Endometrial microvascular endothelial cells (primary cell): ENCODE measurements around the gene BCHE. TPM values are rescaled to one million over a fixed set of nuclear protein-coding genes. Genes with fewer than 3 reads are reported as not detected.
"Not testable (repeated sequence)": the region's sequence is repeated elsewhere in the genome, so short reads cannot be mapped to it uniquely, and the experiment has no call there.

Experiments
- in situ Hi-C: cut with HindIII; loops from 2 replicates; pipeline ENCODE4 v1.10.0; 2017; ENCODE audit warnings: low sequenced_read_pairs, low pct_unique_long_range_greater_than_20kb; ENCODE audit errors: inconsistent ontology term
- total RNA-seq: library from RNA; depleted of rRNA; stranded (reverse); fragments of >200 nt; gene quantifications from one replicate; pipeline ENCODE4 v1.2.3, GENCODE V29; 2015; ENCODE audit errors: inconsistent ontology term

The BCHE gene
- total RNA-seq, 1 donor from 2014 or later = not detected

DNA sequence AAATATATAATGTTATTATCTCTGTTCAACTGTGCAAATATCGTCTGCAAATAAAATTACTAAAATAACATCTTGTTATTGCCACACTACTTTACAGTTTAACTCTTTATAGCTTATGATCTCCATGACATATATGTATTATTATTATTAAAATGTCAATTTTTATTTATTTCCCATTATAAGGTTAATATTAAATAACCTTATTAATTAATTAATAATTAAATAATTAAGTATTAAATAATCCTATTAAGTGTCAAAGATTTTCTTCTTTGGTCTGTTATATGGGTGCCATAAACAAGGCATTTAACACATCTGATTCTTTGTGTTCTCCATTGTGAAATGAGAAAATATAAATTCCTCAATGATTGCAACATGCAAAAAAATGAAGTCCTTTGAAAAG, 10.0 kb downstream of the BCHE start:
- in situ Hi-C loops = no loop called here

GRCh38 chr3:165820671-165821123, 16.5 kb downstream of the BCHE start:
- in situ Hi-C loops = no loop called here

DNA sequence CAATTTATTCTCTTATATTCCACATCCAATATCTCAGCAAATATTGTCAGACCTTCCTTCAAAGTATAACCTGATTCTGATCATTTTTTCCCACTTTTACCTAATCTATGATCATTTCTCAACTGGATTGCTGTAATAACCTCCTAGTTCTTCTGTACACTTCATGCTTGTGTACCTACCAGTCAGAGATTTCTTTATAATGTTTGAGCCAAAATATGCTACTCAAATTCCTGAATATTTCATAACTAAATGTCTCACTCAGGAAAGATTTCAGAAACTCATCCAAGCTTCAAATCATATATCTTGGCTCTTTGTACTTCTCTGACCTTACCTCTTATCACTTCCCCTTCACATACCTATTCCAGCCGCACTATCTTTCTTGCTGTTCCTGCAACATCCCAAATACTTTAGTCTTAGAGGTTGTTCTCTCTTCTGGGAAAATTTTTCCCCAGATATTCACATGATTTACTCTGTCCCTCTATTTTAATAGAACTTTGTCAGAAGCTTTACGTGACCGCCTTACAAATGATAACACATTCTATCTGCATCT, 20.0 kb downstream of the BCHE start:
- in situ Hi-C loops = no loop called here

- in situ Hi-C loops = no loop called here
These were observed 21.0 kb downstream of the BCHE start for GRCh38 chr3:165816209-165816608.

DNA sequence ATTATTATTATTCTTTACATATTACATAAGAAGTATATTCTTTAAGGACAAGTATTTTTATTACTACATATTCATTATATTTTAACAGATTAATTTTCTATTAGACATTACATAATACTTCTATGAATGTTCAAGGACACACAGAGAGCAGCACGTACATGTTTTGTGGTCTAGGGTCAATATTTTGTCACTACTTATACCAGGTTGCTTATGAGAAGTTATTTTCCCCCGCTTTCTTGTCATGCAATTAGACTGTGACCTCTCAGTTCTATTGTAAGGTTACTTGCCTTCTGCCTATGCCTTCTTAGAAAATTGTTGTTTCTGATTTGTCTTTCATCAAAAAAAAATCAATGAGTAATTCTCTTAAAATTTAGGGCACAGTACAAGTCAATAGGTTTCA, 21.5 kb downstream of the BCHE start:
- in situ Hi-C loops = no loop called here

GRCh38 chr3:165814380-165814779, 22.8 kb downstream of the BCHE start:
- in situ Hi-C loops = no loop called here

GRCh38 chr3:165807937-165808336, 29.3 kb downstream of the BCHE start:
- in situ Hi-C loops = not testable (repeated sequence)

DNA sequence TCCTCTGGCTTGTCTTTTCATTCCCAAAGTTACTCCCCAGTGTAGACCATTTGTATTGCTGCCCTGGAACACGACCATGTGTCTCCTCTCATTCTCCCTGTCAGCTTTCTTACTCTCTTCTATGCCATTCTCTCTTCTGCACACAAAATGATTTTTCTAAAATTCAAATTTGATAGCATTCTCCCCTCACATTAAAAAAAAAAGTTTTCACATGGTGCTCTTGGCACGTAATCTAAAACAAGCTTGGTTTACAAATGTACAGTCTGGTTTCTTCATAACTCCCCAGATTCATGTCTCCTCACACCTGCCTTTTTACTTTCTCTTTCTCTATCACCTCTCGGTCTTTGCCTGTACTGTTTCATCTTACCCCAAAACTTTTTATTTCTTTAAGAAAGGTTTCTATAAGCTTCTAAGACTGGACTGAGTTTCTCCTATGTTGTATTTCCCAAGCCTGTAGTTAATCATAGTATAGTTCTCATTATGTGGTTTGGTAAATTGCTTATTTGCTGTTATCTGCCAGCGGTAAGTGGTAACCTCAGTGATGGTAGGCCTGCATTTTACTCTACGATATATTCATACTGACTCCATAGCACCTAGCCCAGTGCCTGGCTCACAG, 31.2 kb downstream of the BCHE start:
- in situ Hi-C loops = no loop called here

GRCh38 chr3:165803471-165803870, 33.8 kb downstream of the BCHE start:
- in situ Hi-C loops = no loop called here

DNA sequence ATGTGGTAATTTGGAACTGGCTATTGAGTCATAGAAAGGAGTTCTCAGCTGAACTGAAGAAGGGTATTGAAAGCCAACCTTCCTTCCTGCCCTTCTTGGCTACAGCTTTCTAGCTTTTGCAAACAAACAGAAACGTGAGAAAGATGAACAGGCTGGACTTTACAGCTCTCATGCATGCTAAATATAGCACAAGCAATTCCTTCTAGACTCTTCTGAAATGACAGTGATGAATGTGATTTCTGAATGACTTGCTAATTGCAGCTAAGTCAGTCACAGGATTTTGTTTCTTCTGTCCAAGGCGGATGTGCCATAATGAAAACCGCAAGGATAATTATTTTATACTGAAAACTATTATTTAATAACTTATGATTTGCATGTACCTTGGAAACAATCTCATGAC, 36.3 kb downstream of the BCHE start:
- in situ Hi-C loops = no loop called here

GRCh38 chr3:165799026-165799425, 38.2 kb downstream of the BCHE start:
- in situ Hi-C loops = no loop called here

DNA sequence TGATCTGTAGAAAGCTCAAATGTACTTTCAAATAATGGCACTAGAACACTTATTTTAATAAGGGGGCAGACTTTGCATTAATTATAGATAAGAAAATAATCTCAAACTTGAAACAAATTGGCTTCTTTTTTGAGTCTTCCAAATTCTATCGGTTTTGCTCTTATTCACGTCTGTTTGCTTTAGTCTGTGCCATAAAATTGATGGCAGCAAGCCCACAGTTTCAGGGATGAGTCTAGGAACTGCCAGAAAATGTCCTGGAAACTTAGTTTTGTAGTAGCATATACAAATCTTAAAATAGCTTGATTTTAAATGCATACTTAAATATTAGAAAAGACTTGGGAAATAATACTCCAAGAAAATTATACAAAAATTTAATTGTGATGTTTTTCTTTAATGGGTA, 39.7 kb downstream of the BCHE start:
- in situ Hi-C loops = no loop called here

DNA sequence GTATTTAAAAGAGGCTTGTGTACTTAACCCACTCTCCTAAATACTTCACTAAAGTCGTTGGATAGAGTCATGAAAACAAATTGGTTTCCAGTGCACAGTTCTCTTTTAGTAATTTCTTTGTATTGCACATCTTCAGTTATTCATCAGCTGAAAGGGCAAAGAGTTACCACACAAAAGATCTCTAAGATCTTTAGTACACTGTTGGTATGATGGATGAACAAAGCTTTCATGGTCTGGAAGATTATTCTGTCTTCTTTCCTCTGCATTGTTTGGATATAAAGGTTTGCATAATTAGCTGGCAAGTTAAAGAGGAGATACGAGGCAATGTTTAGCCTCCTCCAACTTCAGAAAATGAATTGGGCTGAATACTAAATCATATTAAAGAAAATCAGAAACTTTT, 40.5 kb downstream of the BCHE start:
- in situ Hi-C loops = no loop called here

DNA sequence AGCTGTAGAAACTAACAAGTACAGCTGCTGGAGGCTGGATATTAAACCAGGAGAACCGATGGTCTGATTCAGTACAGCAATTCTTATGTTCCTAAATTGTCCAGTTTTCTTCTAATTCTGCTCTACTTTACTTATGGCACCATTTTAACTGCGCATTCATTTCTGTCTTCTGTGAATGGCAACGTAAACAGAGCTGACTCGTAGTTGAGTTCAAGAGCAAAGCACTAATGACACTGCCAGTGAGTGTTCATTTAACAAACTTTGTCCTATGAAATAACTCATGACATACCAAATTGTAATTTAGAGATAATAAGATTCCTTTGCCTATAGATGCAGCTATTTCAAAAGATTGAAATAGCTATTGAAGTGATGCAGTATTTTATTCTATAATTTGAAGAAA, 48.7 kb downstream of the BCHE start:
- in situ Hi-C loops = no loop called here

GRCh38 chr3:165786013-165786412, 51.2 kb downstream of the BCHE start:
- in situ Hi-C loops = no loop called here

DNA sequence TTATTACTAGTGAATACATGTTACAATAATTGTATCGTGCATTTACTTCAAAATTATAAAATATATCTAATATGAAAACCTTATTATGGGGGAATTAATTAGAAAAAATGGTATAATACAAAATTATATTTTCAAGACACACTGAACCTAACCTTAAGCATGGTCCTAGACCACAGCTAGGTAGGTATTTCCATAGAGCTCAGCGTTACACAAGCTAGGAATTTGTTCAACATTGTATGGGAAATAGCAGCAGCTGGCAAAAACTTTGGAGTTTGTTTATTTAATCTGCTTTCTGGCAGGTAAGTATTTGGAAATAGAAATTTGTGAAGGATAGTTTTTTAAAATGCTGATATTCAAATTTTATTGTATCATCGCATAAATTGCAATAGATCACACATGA, 52.9 kb downstream of the BCHE start:
- in situ Hi-C loops = no loop called here

DNA sequence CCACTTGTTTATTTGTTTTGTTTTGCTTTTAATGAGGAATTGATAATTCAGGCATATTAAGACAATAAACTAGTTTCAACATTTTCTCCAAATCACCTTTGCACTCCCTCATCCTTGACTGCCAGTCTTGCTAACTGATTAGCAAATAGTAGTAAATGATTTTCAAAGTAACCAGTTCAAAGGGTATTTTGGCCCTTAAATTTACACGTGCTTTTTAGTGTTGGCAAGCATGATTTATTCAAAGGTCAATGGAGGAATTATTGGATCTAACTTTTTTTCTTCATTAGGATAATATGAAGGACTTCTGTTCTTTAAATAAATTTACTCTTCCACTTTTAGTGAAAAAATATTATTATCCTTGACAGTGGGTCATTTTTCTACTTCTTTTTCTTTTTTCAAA, 53.8 kb downstream of the BCHE start:
- in situ Hi-C loops = no loop called here

DNA sequence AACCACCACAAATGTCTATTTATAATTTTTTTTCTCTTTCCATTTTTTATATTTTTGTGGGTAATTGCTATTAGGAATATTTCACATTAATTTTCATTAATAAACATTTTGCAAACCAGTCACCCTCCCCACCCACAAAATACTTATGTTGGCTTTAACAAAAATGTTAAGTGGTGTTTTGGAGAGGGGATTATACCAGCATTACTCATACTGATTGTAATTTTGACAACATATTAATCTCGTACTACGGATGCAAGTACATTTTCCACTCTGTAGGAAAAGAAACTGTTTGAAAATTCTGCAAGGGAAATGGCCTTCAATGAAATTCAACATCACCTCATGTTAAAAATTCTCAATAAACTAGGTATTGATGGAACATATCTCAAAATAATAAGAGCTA, 58.3 kb downstream of the BCHE start:
- in situ Hi-C loops = no loop called here

GRCh38 chr3:165778456-165778855, 58.8 kb downstream of the BCHE start:
- in situ Hi-C loops = no loop called here

- in situ Hi-C loops = no loop called here
These were observed 61.4 kb downstream of the BCHE start for GRCh38 chr3:165775824-165776223.

GRCh38 chr3:165770781-165771180, 66.4 kb downstream of the BCHE start:
- in situ Hi-C loops = no loop called here
